GM19043 (cell line): Measurements from ENCODE around the gene SEMA4F.
"Not testable (repeated sequence)": the region's sequence is repeated elsewhere in the genome, so short reads cannot be mapped to it uniquely, and the experiment has no call there.

Experiments used
- ATAC-seq: cut with Tn5 transposase; IDR thresholded peaks from one replicate; pipeline ENCODE4 v1.9.1; 2021; ENCODE audit warnings: low read depth; ENCODE audit not compliant: unreplicated experiment

The SEMA4F gene

GRCh38 chr2:74653985-74654882 lies at the start of gene SEMA4F:
TSS of gene SEMA4F (plus strand) at chr2:74654247. CDS start at chr2:74654377, 130 bp downstream.
- peak; percentile 100 for ATAC-seq

GRCh38 chr2:74606927-74607326 lies 47.1 kb upstream of the SEMA4F start:
- no peak for ATAC-seq

GRCh38 chr2:74617122-74617521 lies 36.9 kb upstream of the SEMA4F start:
- ATAC-seq = no peak

- ATAC-seq = no peak
These were observed 35.5 kb upstream of the SEMA4F start for GRCh38 chr2:74618410-74619083.

GRCh38 chr2:74619651-74620297 lies 34.3 kb upstream of the SEMA4F start:
- ATAC-seq = no peak

- no peak for ATAC-seq
These were observed 33.4 kb upstream of the SEMA4F start for GRCh38 chr2:74620671-74621070.

- ATAC-seq = no peak
These were observed 28.2 kb upstream of the SEMA4F start for GRCh38 chr2:74625658-74626425.

GRCh38 chr2:74628538-74629105 lies 25.4 kb upstream of the SEMA4F start:
- no peak for ATAC-seq

GRCh38 chr2:74630454-74630853 lies 23.6 kb upstream of the SEMA4F start:
- not testable (repeated sequence) for ATAC-seq

- no peak for ATAC-seq
These were observed 21.7 kb upstream of the SEMA4F start for GRCh38 chr2:74632209-74632938.

- ATAC-seq = no peak
These were observed 21.1 kb upstream of the SEMA4F start for GRCh38 chr2:74632939-74633312.

GRCh38 chr2:74639550-74639949 lies 14.5 kb upstream of the SEMA4F start:
- ATAC-seq = no peak

GRCh38 chr2:74645344-74645743 lies 8.7 kb upstream of the SEMA4F start:
- ATAC-seq = no peak

GRCh38 chr2:74646201-74646600 lies 7.8 kb upstream of the SEMA4F start:
- ATAC-seq = no peak

- ATAC-seq = no peak
These were observed 7.1 kb upstream of the SEMA4F start for GRCh38 chr2:74646834-74647482.

GRCh38 chr2:74648009-74648443 lies 6.0 kb upstream of the SEMA4F start, which contains the start of gene M1AP:
TSS of gene M1AP (minus strand) at chr2:74648330. CDS start at chr2:74640275, 8,055 bp downstream.
- ATAC-seq = no peak

- ATAC-seq = peak; percentile 9
These were observed 460 bp upstream of the SEMA4F start for GRCh38 chr2:74653589-74653984.

- no peak for ATAC-seq
These were observed 1.5 kb downstream of the SEMA4F start for GRCh38 chr2:74655579-74655978.

GRCh38 chr2:74658516-74658915 lies 4.5 kb downstream of the SEMA4F start:
- ATAC-seq = no peak
